Liver (tissue), 9 donors: Measurements from ENCODE around the gene HTD2. TPM values are rescaled to one million over a fixed set of nuclear protein-coding genes. Genes with fewer than 3 reads are reported as not detected.

ENCODE experiments used
- DNase-seq: peaks from one replicate; pipeline ENCODE4 v3.0.0-alpha.2; 2017; ENCODE audit warnings: low spot score
- H3K27ac ChIP-seq, 2 donors: one replicate each; pipeline ENCODE4 v1.7.0; 2013; ENCODE audit warnings: inconsistent platforms in 2 of 2, low read length in 2 of 2, control low read depth in 1 of 2, low read depth in 1 of 2, mild to moderate bottlenecking in 1 of 2
- H3K27me3 ChIP-seq, 4 donors: one replicate each; pipeline versions ENCODE4 v1.6.1 to v1.7.0; 2013; ENCODE audit warnings: low read length in 3 of 4, inconsistent platforms in 1 of 4, mild to moderate bottlenecking in 1 of 4, moderate library complexity in 1 of 4; ENCODE audit not compliant: control insufficient read depth in 4 of 4, insufficient read depth in 4 of 4
- H3K36me3 ChIP-seq, 4 donors: one replicate each; pipeline versions ENCODE4 v1.6.1 to v1.7.0; 2013; ENCODE audit warnings: low read length in 3 of 4, mild to moderate bottlenecking in 3 of 4, low read depth in 1 of 4, moderate library complexity in 1 of 4; ENCODE audit not compliant: control insufficient read depth in 4 of 4, insufficient read depth in 3 of 4
- H3K4me1 ChIP-seq, 4 donors: one replicate each; pipeline versions ENCODE4 v1.6.1 to v1.7.0; 2013; ENCODE audit warnings: low read length in 3 of 4, mild to moderate bottlenecking in 3 of 4, moderate library complexity in 1 of 4; ENCODE audit not compliant: control insufficient read depth in 4 of 4, insufficient read depth in 4 of 4
- H3K4me3 ChIP-seq, 3 donors: one replicate each; pipeline versions ENCODE4 v1.6.1 to v1.7.0; 2013; ENCODE audit warnings: low read length in 3 of 3, control low read depth in 1 of 3, low read depth in 1 of 3, mild to moderate bottlenecking in 1 of 3
- H3K9ac ChIP-seq, 2 donors: one replicate each; pipeline ENCODE4 v1.7.0; 2013; ENCODE audit warnings: low read length in 2 of 2, mild to moderate bottlenecking in 2 of 2, moderate library complexity in 2 of 2, control low read depth in 1 of 2, low read depth in 1 of 2
- H3K9me3 ChIP-seq, 4 donors: one replicate each; pipeline versions ENCODE4 v1.6.1 to v1.7.0; 2013; ENCODE audit warnings: low read length in 3 of 4; ENCODE audit not compliant: control insufficient read depth in 4 of 4
- EGR1 ChIP-seq, 2 donors: IDR thresholded peaks; 2 replicates each; pipeline ENCODE4 v1.6.1; 2016 to 2018; ENCODE audit warnings: antibody characterized with exemption in 2 of 2, low read depth in 2 of 2
- FOXA1 ChIP-seq: IDR thresholded peaks from 2 replicates; pipeline ENCODE4 v1.6.1; 2016; ENCODE audit warnings: antibody characterized with exemption
- FOXA2 ChIP-seq: IDR thresholded peaks from 2 replicates; pipeline ENCODE4 v1.6.1; 2016; ENCODE audit warnings: antibody characterized with exemption
- GABPA ChIP-seq, 2 donors: IDR thresholded peaks in 1 of 2; conservative IDR thresholded peaks in 1 of 2; 2 replicates each; pipeline ENCODE4 v1.6.1; 2016; ENCODE audit warnings: antibody characterized with exemption in 2 of 2, mild to moderate bottlenecking in 1 of 2, moderate library complexity in 1 of 2
- HNF4A ChIP-seq, 2 donors: conservative IDR thresholded peaks; 2 replicates each; pipeline ENCODE4 v1.6.1; 2016; ENCODE audit warnings: antibody characterized with exemption in 2 of 2, mild to moderate bottlenecking in 2 of 2
- HNF4G ChIP-seq: IDR thresholded peaks from 2 replicates; pipeline ENCODE4 v1.6.1; 2016; ENCODE audit warnings: antibody characterized with exemption
- JUND ChIP-seq, 2 donors: IDR thresholded peaks; 2 replicates each; pipeline ENCODE4 v1.6.1; 2016; ENCODE audit warnings: antibody characterized with exemption in 2 of 2
- NR2F2 ChIP-seq: IDR thresholded peaks from 2 replicates; pipeline ENCODE4 v1.6.1; 2016; ENCODE audit warnings: antibody characterized with exemption
- RAD21 ChIP-seq, 2 donors: IDR thresholded peaks; 2 replicates each; pipeline ENCODE4 v1.6.1; 2016; ENCODE audit warnings: antibody characterized with exemption in 2 of 2, mild to moderate bottlenecking in 2 of 2
- RXRA ChIP-seq, 2 donors: IDR thresholded peaks; 2 replicates each; pipeline ENCODE4 v1.6.1; 2017 to 2018; ENCODE audit warnings: antibody characterized with exemption in 2 of 2, mild to moderate bottlenecking in 1 of 2
- YY1 ChIP-seq: IDR thresholded peaks from 2 replicates; pipeline ENCODE4 v1.6.1; 2016; ENCODE audit warnings: antibody characterized with exemption, mild to moderate bottlenecking
- WGBS: extraction: QIAGEN DNeasy Blood & Tissue Kit; methylation state at CpG from one replicate; pipeline ENCODE4 v1.1.7; 2013; 5-methylcytosine and 5-hydroxymethylcytosine counted together
- polyA plus RNA-seq, 2 donors: library from polyadenylated mRNA; stranded (reverse) in 1 of 2; unstranded in 1 of 2; fragments of 200-250 nt in 1 of 2; fragments of >200 nt in 1 of 2; fragmentation: Nextera tagmentation in 1 of 2; extraction: Ambion mirVana in 1 of 2; gene quantifications; one replicate each; pipeline versions ENCODE4 v1.2.1 to v1.2.3, GENCODE V29; 2013 to 2015
- total RNA-seq, 2 donors: library from RNA; depleted of rRNA; stranded (reverse); fragments of >200 nt; gene quantifications; one replicate each; pipeline ENCODE4 v1.2.3, GENCODE V29; 2014
- TF ChIP-seq, protein P1 (sequence below): IDR thresholded peaks from 2 replicates; pipeline ENCODE4 v1.6.1; 2016; ENCODE audit warnings: antibody characterized with exemption
- TF ChIP-seq, protein P2 (sequence below): IDR thresholded peaks from 2 replicates; pipeline ENCODE4 v1.6.1; 2016; ENCODE audit warnings: antibody characterized with exemption, mild to moderate bottlenecking
- TF ChIP-seq, protein P3 (sequence below): fragments of 150-350 bp; IDR thresholded peaks from 2 replicates; pipeline ENCODE4 v1.5.1; 2017; ENCODE audit warnings: improper control_type of control experiment, low read depth, low read length; ENCODE audit not compliant: missing input control
- TF ChIP-seq, protein P4 (sequence below): IDR thresholded peaks from 2 replicates; pipeline ENCODE4 v1.6.1; 2016; ENCODE audit warnings: antibody characterized with exemption
- TF ChIP-seq, protein P5 (sequence below): IDR thresholded peaks from 2 replicates; pipeline ENCODE4 v1.6.1; 2016; ENCODE audit warnings: antibody characterized with exemption
- donor health status: healthy.
- donor health status: healthy.
- donor health status: healthy.
- donor health status: healthy.
- donor health status: healthy.

HTD2 gene
- total and polyA plus RNA-seq, 4 donors: 6.6 to 14.8 (median 11.0) TPM

DNA sequence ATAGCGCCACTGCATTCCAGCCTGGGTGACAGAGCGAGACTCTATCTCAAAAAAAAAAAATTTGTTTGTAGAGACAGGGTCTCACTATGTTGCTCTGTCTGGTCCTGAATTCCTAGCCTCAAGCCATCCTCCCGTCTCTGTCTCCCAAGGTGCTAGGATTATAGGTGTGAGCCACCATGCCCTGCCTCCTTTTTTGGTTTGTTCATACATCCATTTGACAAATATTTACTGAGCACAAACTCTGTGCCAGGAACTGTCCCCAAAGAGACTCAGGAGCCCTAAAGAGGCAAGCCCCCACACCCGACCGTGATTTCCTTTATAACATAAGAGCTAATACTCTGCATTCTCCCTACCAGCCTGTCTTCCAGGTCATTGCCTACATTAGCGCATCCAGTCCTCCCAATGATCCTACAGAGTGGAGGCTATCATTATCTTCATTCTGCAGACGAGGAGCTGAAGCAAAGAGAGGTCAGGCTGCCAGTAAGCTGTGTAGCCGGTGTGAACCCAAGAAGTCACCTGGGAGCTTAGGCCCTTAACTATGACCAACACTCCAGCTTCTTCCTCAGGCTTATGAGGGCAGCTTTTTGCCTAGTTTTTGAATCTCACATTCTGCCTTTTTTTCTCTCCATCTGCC lies 20.1 kb downstream of the HTD2 start:
- no peak overlapping the region for H3K27ac ChIP-seq
- no peaks in the 10 kb centered on the region for H3K9me3 ChIP-seq
- no peaks in the 10 kb centered on the region for H3K36me3 ChIP-seq
- DNase-seq: no peak
- H3K27me3 ChIP-seq: no peaks in the 10 kb centered on the region
- peaks cover 2 to 17% (median 14%) of the 10 kb centered on the region in 4 donors for H3K4me1 ChIP-seq
- H3K9ac ChIP-seq: no peak overlapping the region
- no peak overlapping the region for H3K4me3 ChIP-seq
- 96% methylated on average over 8 of the region's 8 CpGs for WGBS
- TF ChIP-seq HNF4G: no peak
- TF ChIP-seq RAD21 (IDR thresholded peaks at IDR 0.05): no peak
- no peak for TF ChIP-seq GABPA (IDR thresholded peaks at IDR 0.05 in 1 of 2, conservative IDR thresholded peaks at IDR 0.05 in 1 of 2)
- TF ChIP-seq, protein P1, sequence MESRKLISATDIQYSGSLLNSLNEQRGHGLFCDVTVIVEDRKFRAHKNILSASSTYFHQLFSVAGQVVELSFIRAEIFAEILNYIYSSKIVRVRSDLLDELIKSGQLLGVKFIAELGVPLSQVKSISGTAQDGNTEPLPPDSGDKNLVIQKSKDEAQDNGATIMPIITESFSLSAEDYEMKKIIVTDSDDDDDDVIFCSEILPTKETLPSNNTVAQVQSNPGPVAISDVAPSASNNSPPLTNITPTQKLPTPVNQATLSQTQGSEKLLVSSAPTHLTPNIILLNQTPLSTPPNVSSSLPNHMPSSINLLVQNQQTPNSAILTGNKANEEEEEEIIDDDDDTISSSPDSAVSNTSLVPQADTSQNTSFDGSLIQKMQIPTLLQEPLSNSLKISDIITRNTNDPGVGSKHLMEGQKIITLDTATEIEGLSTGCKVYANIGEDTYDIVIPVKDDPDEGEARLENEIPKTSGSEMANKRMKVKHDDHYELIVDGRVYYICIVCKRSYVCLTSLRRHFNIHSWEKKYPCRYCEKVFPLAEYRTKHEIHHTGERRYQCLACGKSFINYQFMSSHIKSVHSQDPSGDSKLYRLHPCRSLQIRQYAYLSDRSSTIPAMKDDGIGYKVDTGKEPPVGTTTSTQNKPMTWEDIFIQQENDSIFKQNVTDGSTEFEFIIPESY: no peak
- no peak for TF ChIP-seq HNF4A (conservative IDR thresholded peaks at IDR 0.05)
- TF ChIP-seq EGR1 (IDR thresholded peaks at IDR 0.05; ENCODE audit: low read depth in 2 of 2): no peak
- TF ChIP-seq, protein P2, sequence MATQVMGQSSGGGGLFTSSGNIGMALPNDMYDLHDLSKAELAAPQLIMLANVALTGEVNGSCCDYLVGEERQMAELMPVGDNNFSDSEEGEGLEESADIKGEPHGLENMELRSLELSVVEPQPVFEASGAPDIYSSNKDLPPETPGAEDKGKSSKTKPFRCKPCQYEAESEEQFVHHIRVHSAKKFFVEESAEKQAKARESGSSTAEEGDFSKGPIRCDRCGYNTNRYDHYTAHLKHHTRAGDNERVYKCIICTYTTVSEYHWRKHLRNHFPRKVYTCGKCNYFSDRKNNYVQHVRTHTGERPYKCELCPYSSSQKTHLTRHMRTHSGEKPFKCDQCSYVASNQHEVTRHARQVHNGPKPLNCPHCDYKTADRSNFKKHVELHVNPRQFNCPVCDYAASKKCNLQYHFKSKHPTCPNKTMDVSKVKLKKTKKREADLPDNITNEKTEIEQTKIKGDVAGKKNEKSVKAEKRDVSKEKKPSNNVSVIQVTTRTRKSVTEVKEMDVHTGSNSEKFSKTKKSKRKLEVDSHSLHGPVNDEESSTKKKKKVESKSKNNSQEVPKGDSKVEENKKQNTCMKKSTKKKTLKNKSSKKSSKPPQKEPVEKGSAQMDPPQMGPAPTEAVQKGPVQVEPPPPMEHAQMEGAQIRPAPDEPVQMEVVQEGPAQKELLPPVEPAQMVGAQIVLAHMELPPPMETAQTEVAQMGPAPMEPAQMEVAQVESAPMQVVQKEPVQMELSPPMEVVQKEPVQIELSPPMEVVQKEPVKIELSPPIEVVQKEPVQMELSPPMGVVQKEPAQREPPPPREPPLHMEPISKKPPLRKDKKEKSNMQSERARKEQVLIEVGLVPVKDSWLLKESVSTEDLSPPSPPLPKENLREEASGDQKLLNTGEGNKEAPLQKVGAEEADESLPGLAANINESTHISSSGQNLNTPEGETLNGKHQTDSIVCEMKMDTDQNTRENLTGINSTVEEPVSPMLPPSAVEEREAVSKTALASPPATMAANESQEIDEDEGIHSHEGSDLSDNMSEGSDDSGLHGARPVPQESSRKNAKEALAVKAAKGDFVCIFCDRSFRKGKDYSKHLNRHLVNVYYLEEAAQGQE: no peak
- no peak for TF ChIP-seq RXRA (IDR thresholded peaks at IDR 0.05)
- no peak for TF ChIP-seq NR2F2

DNA sequence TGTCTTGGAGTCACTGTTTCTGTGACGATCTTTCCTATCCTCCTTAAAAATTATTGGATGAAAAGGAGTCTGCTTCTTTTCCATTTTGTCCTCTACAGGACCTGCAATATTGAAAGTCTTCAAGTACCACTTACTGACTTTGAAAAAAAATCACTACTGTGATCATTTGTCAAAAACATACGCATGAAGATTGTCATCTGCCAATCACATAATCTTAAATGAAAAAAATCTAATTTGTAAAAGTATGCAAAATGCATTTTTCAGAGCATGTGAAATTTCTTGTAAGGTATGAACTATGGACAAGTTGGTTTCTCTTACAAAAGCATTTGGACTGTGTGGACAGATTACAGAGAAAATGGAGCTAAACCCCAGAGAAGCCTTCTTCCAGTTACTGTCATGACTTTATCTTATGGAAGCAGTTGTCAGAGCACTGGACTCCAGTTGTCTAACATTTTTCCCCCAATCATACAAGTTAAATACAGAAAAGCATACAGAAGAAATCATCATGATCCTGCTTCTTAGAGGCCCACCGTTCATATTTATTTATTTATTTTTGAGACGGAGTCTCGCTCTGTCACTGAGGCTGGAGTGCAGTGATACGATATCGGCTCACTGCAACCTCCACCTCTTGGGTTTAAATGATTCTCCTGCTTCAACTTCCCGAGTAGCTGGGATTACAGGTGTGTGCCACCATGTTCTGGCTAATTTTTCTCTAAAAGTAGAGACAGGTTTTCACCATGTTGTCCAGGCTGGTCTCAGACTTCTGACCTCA lies 23.0 kb downstream of the HTD2 start:
- Histone ChIP-seq H3K4me3 (no peak overlapping the region), H3K9ac (no peak overlapping the region), H3K27ac (no peak overlapping the region), H3K36me3 (no peaks in the 10 kb centered on the region), H3K27me3 (no peaks in the 10 kb centered on the region), H3K4me1 (peaks cover 5 to 25% (median 19%) of the 10 kb centered on the region in 4 donors), H3K9me3 (no peaks in the 10 kb centered on the region)
- no peak for TF ChIP-seq GABPA (IDR thresholded peaks at IDR 0.05 in 1 of 2, conservative IDR thresholded peaks at IDR 0.05 in 1 of 2)
- TF ChIP-seq FOXA2: no peak
- 93% methylated on average over 8 of the region's 8 CpGs for WGBS
- DNase-seq: no peak

DNA sequence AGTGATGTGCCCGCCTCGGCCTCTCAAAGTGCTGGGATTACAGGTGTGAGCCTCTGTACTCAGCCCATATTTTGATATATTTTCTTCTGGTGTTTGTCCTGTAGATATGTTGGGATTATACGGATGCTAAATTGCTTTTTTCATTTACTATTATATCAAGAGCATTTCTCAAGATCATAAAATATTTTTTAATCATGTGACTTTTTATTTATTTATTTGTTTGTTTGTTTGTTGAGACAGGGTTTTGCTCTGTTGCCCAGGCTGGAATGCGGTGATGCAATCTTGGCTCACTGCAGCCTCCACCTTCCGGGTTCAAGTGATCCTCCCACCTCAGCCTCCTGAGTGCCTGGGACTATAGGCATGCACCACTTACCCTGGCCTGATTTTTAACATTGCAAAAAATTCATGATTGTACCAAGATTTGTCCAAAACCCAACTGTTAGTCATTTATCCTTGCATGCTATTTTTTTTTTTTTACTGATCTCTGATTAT lies 23.6 kb downstream of the HTD2 start:
- H3K4me3 ChIP-seq: no peak overlapping the region
- H3K4me1 ChIP-seq: peaks cover 7 to 30% (median 21%) of the 10 kb centered on the region in 4 donors
- H3K27me3 ChIP-seq: no peaks in the 10 kb centered on the region
- no peak overlapping the region for H3K9ac ChIP-seq
- H3K27ac ChIP-seq: no peak overlapping the region
- WGBS: 96% methylated on average over 5 of the region's 5 CpGs
- no peaks in the 10 kb centered on the region for H3K36me3 ChIP-seq
- DNase-seq: no peak
- no peaks in the 10 kb centered on the region for H3K9me3 ChIP-seq
- TF ChIP-seq RAD21 (IDR thresholded peaks at IDR 0.05) (no peak), FOXA1 (no peak), RXRA (IDR thresholded peaks at IDR 0.05) (no peak), FOXA2 (no peak), HNF4A (conservative IDR thresholded peaks at IDR 0.05) (no peak), JUND (IDR thresholded peaks at IDR 0.05) (no peak), YY1 (no peak), NR2F2 (no peak), GABPA (IDR thresholded peaks at IDR 0.05 in 1 of 2, conservative IDR thresholded peaks at IDR 0.05 in 1 of 2) (no peak), HNF4G (no peak)
- TF ChIP-seq, protein P3, sequence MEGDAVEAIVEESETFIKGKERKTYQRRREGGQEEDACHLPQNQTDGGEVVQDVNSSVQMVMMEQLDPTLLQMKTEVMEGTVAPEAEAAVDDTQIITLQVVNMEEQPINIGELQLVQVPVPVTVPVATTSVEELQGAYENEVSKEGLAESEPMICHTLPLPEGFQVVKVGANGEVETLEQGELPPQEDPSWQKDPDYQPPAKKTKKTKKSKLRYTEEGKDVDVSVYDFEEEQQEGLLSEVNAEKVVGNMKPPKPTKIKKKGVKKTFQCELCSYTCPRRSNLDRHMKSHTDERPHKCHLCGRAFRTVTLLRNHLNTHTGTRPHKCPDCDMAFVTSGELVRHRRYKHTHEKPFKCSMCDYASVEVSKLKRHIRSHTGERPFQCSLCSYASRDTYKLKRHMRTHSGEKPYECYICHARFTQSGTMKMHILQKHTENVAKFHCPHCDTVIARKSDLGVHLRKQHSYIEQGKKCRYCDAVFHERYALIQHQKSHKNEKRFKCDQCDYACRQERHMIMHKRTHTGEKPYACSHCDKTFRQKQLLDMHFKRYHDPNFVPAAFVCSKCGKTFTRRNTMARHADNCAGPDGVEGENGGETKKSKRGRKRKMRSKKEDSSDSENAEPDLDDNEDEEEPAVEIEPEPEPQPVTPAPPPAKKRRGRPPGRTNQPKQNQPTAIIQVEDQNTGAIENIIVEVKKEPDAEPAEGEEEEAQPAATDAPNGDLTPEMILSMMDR: no peak
- TF ChIP-seq, protein P4, sequence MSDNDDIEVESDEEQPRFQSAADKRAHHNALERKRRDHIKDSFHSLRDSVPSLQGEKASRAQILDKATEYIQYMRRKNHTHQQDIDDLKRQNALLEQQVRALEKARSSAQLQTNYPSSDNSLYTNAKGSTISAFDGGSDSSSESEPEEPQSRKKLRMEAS: no peak
- TF ChIP-seq, protein P5, sequence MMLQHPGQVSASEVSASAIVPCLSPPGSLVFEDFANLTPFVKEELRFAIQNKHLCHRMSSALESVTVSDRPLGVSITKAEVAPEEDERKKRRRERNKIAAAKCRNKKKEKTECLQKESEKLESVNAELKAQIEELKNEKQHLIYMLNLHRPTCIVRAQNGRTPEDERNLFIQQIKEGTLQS: no peak
